ENCODE measurements around the gene ATXN7L1.

DNA sequence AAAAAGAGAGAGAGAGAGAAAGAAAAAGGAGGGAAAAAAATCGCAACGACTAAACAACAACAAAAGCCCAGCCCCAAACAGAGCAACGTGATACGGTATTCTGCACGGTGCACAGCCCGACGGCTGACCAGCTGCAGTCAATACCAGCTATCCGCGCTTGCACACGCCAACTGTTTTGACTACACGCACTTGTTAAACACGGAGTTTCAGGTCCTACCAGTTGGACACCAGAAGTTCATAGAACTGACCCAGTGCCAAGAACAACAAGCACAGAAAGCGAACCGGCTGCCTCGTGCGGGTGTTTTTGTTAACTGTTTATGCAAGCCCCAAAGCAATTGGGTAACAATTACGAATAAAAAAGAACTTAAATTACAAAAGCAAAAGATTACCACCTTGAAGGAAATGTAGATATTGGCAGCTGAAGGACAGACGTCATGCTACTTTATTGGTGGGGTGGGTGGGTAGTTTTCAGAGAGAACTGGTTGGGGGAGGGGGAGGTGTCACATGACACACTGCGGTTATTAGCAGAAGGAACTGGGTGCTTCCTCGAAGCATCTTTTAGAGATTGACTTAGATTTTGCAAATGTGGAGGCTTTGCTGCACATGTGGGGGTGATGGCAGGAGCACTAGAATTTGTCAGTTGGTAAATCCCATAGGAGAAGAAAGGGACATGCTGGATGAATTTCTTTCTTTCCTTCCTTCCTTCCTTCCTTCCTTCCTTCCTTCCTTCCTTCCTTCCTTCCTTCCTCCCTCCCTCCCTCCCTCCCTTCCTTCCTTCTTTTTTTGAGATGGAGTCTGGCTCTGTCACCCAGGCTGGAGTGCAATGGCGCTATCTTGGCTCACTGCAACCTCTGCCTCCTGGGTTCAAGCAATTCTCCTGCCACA lies 184.5 kb downstream of the ATXN7L1 start:
- TF ChIP-seq POLR2AphosphoS5 (IDR thresholded peaks at IDR 0.05): peak; percentile 49 to 58
- no peak for TF ChIP-seq POLR2A (IDR thresholded peaks at IDR 0.05; ENCODE audit: low read depth)

All from esophagus muscularis mucosa (tissue), 2 donors.